HL-60 (cell line): ENCODE results near the gene ZNF346.

Source experiments
- DNase-seq, 2 experiments: peaks; one replicate each; pipeline ENCODE4 v3.0.0-alpha.2; 2010 to 2020; ENCODE audit warnings: low read depth in 1 of 2, low spot score in 1 of 2
- H3K27ac ChIP-seq: fragments of 250-450 bp; sonication (Bioruptor Pico); replicated peaks from 2 replicates; pipeline ENCODE4 v1.5.1; 2020; ENCODE audit warnings: mild to moderate bottlenecking, moderate library complexity
- H3K27me3 ChIP-seq: fragments of 250-450 bp; sonication (Bioruptor Pico); 2 replicates; pipeline ENCODE4 v1.5.1; 2021; ENCODE audit warnings: mild to moderate bottlenecking, moderate library complexity; ENCODE audit not compliant: insufficient read depth, poor library complexity, severe bottlenecking
- H3K4me3 ChIP-seq: replicated peaks from 2 replicates; pipeline ENCODE4 v1.5.1; 2011; ENCODE audit warnings: mild to moderate bottlenecking, control low read depth, low read length; ENCODE audit not compliant: insufficient read depth
- CTCF ChIP-seq: IDR thresholded peaks from one replicate; pipeline ENCODE4 v1.5.1; 2011; ENCODE audit warnings: low read length, control low read depth, inconsistent platforms; ENCODE audit not compliant: insufficient read depth
- GABPA ChIP-seq: IDR thresholded peaks from 2 replicates; pipeline ENCODE4 v1.6.1; 2012; ENCODE audit warnings: low read depth
- POLR2AphosphoS5 ChIP-seq: IDR thresholded peaks from 2 replicates; pipeline ENCODE4 v1.6.1; 2012; ENCODE audit warnings: low read depth
- REST ChIP-seq: IDR thresholded peaks from 2 replicates; pipeline ENCODE4 v1.6.1; 2012; ENCODE audit warnings: low read depth; ENCODE audit not compliant: insufficient replicate concordance
- SPI1 ChIP-seq: IDR thresholded peaks from 2 replicates; pipeline ENCODE4 v1.6.1; 2012; ENCODE audit warnings: low read depth, mild to moderate bottlenecking, borderline replicate concordance

ZNF346 gene

GRCh38 chr5:177126771-177127170 is 104.3 kb downstream of the ZNF346 start:
- Histone ChIP-seq H3K4me3 (no peak overlapping the region), H3K27ac (no peak overlapping the region), H3K27me3 (no peaks in the 10 kb centered on the region)
- no peak for DNase-seq
- no peak for TF ChIP-seq CTCF
- no peak for TF ChIP-seq GABPA
- TF ChIP-seq REST: no peak
- no peak for TF ChIP-seq POLR2AphosphoS5
- no peak for TF ChIP-seq SPI1

DNA sequence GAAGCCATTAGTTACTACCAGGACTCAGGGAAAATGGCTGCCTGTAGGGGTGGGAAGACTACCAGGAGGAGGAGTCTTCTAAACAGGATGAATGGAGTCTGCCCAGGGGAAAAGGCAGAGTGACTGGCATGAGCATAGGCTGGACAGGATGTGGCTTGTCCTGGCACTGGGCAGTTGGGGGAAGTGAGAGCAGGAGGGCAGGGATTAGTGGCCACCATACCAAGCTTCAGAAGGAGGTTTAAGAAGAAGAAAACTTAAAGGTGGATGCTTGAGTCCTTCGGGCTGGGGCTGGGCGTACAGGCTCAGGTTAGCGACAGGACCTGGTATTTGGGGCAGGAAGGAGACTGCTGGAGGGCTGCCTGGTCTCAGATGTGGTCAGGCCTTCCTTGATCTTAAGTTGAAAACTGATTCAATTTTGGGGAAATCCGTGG is 106.1 kb downstream of the ZNF346 start:
- no peak overlapping the region for H3K27ac ChIP-seq
- no peak for DNase-seq
- no peak for TF ChIP-seq POLR2AphosphoS5
- no peak for TF ChIP-seq REST
- TF ChIP-seq CTCF: no peak
- no peak for TF ChIP-seq SPI1
- TF ChIP-seq GABPA: no peak
- H3K27me3 ChIP-seq: no peaks in the 10 kb centered on the region
- H3K4me3 ChIP-seq: no peak overlapping the region

- no peak for DNase-seq
- TF ChIP-seq POLR2AphosphoS5 (no peak), CTCF (no peak), GABPA (no peak), REST (no peak), SPI1 (no peak)
- H3K27me3 ChIP-seq: no peaks in the 10 kb centered on the region
- no peak overlapping the region for H3K27ac ChIP-seq
- no peak overlapping the region for H3K4me3 ChIP-seq
These were observed 107.9 kb downstream of the ZNF346 start for GRCh38 chr5:177130211-177131018.
